ENCODE data around the gene GATAD2B.
"Not testable (repeated sequence)": the region's sequence is repeated elsewhere in the genome, so short reads cannot be mapped to it uniquely, and the experiment has no call there.

- not testable (repeated sequence) for TF ChIP-seq RAD21 (IDR thresholded peaks at IDR 0.05; ENCODE audit: low read length); CTCF (conservative IDR thresholded peaks at IDR 0.05; ENCODE audit: low read depth, low read length); POLR2A (IDR thresholded peaks at IDR 0.05; ENCODE audit: low read depth, low read length); FOS (IDR thresholded peaks at IDR 0.05; ENCODE audit: low read depth, low read length); MAZ (IDR thresholded peaks at IDR 0.05; ENCODE audit: borderline replicate concordance, low read depth, low read length); MXI1 (IDR thresholded peaks at IDR 0.05; ENCODE audit: borderline replicate concordance, low read depth, low read length); CEBPB (IDR thresholded peaks at IDR 0.05; ENCODE audit: low read depth, low read length); RFX5 (IDR thresholded peaks at IDR 0.05; ENCODE audit: low read depth, low read length); SMC3 (IDR thresholded peaks at IDR 0.05; ENCODE audit: low read depth, low read length); MAFK (IDR thresholded peaks at IDR 0.05; ENCODE audit: low read depth, low read length); RCOR1 (IDR thresholded peaks at IDR 0.05; ENCODE audit: insufficient replicate concordance, low read length); USF2 (IDR thresholded peaks at IDR 0.05; ENCODE audit: low read depth, low read length)
Measured at GRCh38 chr1:153833968-153834367, 88.8 kb downstream of the GATAD2B start.
